Stimulated activated naive CD4-positive, alpha-beta T cell treated with Interleukin-2 at 50 U/mL for 16 hours (primary cell): Measurements from ENCODE around the gene ZMYND15.
"Not testable (repeated sequence)": the region's sequence is repeated elsewhere in the genome, so short reads cannot be mapped to it uniquely, and the experiment has no call there.

Experiments
- DNase-seq: peaks from one replicate; lab custom pipeline; 2025; lab: John Stamatoyannopoulos, UW

The ZMYND15 gene

GRCh38 chr17:4739122-4740024 lies at the start of gene ZMYND15, which contains the start of gene CXCL16:
Gene ZMYND15 (plus strand): TSS chr17:4739833. CDS start chr17:4740549, 716 bp downstream.
Gene CXCL16 (minus strand): TSS chr17:4739928. CDS start chr17:4739339, 589 bp downstream.
- peak; percentile 47 for DNase-seq

- DNase-seq = not testable (repeated sequence)
Measured at GRCh38 chr17:4689872-4690271, 49.8 kb upstream of the ZMYND15 start.

- no peak for DNase-seq
Measured at GRCh38 chr17:4690745-4691144, 48.9 kb upstream of the ZMYND15 start.

- no peak for DNase-seq
Measured at GRCh38 chr17:4691686-4692085, 47.9 kb upstream of the ZMYND15 start.

GRCh38 chr17:4693416-4693815 lies 46.2 kb upstream of the ZMYND15 start:
- DNase-seq = no peak

- peak; percentile 9 for DNase-seq
Measured at GRCh38 chr17:4696437-4696805, 43.2 kb upstream of the ZMYND15 start.

GRCh38 chr17:4699401-4700056 lies 40.1 kb upstream of the ZMYND15 start:
- not testable (repeated sequence) for DNase-seq

- DNase-seq = no peak
Measured at GRCh38 chr17:4701116-4701515, 38.5 kb upstream of the ZMYND15 start.

- DNase-seq = no peak
Measured at GRCh38 chr17:4703330-4703691, 36.3 kb upstream of the ZMYND15 start.

- DNase-seq = not testable (repeated sequence)
Measured at GRCh38 chr17:4704574-4704907, 35.1 kb upstream of the ZMYND15 start.

- no peak for DNase-seq
Measured at GRCh38 chr17:4704991-4705390, 34.6 kb upstream of the ZMYND15 start.

GRCh38 chr17:4706121-4706520 lies 33.5 kb upstream of the ZMYND15 start:
- no peak for DNase-seq

- DNase-seq = peak; percentile 38
Measured at GRCh38 chr17:4708436-4708835, 31.2 kb upstream of the ZMYND15 start.

- DNase-seq = peak; percentile 97
Measured at GRCh38 chr17:4709794-4710692, 29.6 kb upstream of the ZMYND15 start, which contains the start of gene ARRB2. Gene ARRB2 (plus strand): TSS chr17:4710632. CDS start chr17:4710722, 90 bp downstream.

- peak; percentile 37 for DNase-seq
Measured at GRCh38 chr17:4710693-4711634, 28.7 kb upstream of the ZMYND15 start.

- DNase-seq = no peak
Measured at GRCh38 chr17:4711661-4712181, 27.9 kb upstream of the ZMYND15 start.

- no peak for DNase-seq
Measured at GRCh38 chr17:4712526-4712925, 27.1 kb upstream of the ZMYND15 start.

GRCh38 chr17:4714340-4715062 lies 25.1 kb upstream of the ZMYND15 start:
- not testable (repeated sequence) for DNase-seq

GRCh38 chr17:4715063-4715744 lies 24.4 kb upstream of the ZMYND15 start:
- DNase-seq = peak; percentile 25
